Breast epithelium (tissue), 3 donors: Measurements from ENCODE around the gene NEU4.

Experiments
- POLR2A ChIP-seq: fragments of 450-650 bp; IDR thresholded peaks from one replicate; pipeline ENCODE4 v1.6.1; 2016; ENCODE audit warnings: antibody characterized with exemption, mild to moderate bottlenecking, moderate library complexity
- TF ChIP-seq, protein P1 (sequence below), 3 donors: fragments of 450-650 bp; IDR thresholded peaks; one replicate each; pipeline ENCODE4 v1.5.1; 2016 to 2017; ENCODE audit warnings: antibody characterized with exemption in 3 of 3, mild to moderate bottlenecking in 3 of 3, moderate library complexity in 3 of 3

GRCh38 chr2:241808721-241809382 lies at the start of gene NEU4:
- TF ChIP-seq, protein P1, sequence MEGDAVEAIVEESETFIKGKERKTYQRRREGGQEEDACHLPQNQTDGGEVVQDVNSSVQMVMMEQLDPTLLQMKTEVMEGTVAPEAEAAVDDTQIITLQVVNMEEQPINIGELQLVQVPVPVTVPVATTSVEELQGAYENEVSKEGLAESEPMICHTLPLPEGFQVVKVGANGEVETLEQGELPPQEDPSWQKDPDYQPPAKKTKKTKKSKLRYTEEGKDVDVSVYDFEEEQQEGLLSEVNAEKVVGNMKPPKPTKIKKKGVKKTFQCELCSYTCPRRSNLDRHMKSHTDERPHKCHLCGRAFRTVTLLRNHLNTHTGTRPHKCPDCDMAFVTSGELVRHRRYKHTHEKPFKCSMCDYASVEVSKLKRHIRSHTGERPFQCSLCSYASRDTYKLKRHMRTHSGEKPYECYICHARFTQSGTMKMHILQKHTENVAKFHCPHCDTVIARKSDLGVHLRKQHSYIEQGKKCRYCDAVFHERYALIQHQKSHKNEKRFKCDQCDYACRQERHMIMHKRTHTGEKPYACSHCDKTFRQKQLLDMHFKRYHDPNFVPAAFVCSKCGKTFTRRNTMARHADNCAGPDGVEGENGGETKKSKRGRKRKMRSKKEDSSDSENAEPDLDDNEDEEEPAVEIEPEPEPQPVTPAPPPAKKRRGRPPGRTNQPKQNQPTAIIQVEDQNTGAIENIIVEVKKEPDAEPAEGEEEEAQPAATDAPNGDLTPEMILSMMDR (IDR thresholded peaks at IDR 0.05), result no peak
- no peak for TF ChIP-seq POLR2A
